Stomach (tissue), 9 donors: ENCODE results near the gene SLC38A2. TPM values are rescaled to one million over a fixed set of nuclear protein-coding genes. Genes with fewer than 3 reads are reported as not detected.
A peak's percentile ranks its signal among the peaks of the same experiment; 100 is the strongest.

Experiments used
- DNase-seq, 2 donors: peaks; one replicate each; pipeline versions ENCODE4 v3.0.0 to v3.0.0-alpha.2; 2013 to 2019
- H3K27ac ChIP-seq, 5 donors: fragments of 200-600 bp in 4 of 5; sonication (generic) in 4 of 5; one replicate each; pipeline ENCODE4 v1.5.1; 2013 to 2019; ENCODE audit warnings: mild to moderate bottlenecking in 1 of 5, moderate library complexity in 1 of 5
- H3K27me3 ChIP-seq, 3 donors: fragments of 200-600 bp; sonication (generic); one replicate each; pipeline ENCODE4 v1.5.1; 2017 to 2019; ENCODE audit warnings: mixed run types in 1 of 3
- H3K36me3 ChIP-seq, 4 donors: fragments of 200-600 bp; sonication (generic); 1 replicate in 3 of 4; 2 replicates in 1 of 4; pipeline ENCODE4 v1.5.1; 2016 to 2019
- H3K4me1 ChIP-seq, 4 donors: fragments of 200-600 bp; sonication (generic); one replicate each; pipeline ENCODE4 v1.5.1; 2016 to 2019
- H3K4me3 ChIP-seq, 4 donors: fragments of 200-600 bp; sonication (generic) in 3 of 4; one replicate each; pipeline ENCODE4 v1.5.1; 2016 to 2019; ENCODE audit warnings: mild to moderate bottlenecking in 1 of 4
- H3K9me3 ChIP-seq, 4 donors: fragments of 200-600 bp; sonication (generic); one replicate each; pipeline ENCODE4 v1.5.1; 2016 to 2019
- CTCF ChIP-seq, 7 experiments: fragments of 450-650 bp in 4 of 7; fragments of 200-600 bp in 3 of 7; sonication (generic) in 3 of 7; IDR thresholded peaks; one replicate each; pipeline ENCODE4 v1.5.1; 2016 to 2019; ENCODE audit warnings: antibody characterized with exemption in 7 of 7, control low read depth in 2 of 7, mild to moderate bottlenecking in 1 of 7
- EP300 ChIP-seq: sonication (generic); formaldehyde crosslinking; IDR thresholded peaks from one replicate; pipeline ENCODE4 v1.6.1; 2017; ENCODE audit warnings: antibody characterized with exemption
- POLR2A ChIP-seq, 4 donors: fragments of 450-650 bp; IDR thresholded peaks; one replicate each; pipeline ENCODE4 v1.6.1; 2016; ENCODE audit warnings: antibody characterized with exemption in 4 of 4, control low read depth in 2 of 4, mild to moderate bottlenecking in 1 of 4, moderate library complexity in 1 of 4
- POLR2AphosphoS5 ChIP-seq, 3 donors: sonication (generic); formaldehyde crosslinking; IDR thresholded peaks; one replicate each; pipeline ENCODE4 v1.6.1; 2016; ENCODE audit warnings: antibody characterized with exemption in 3 of 3
- WGBS, 5 donors: extraction: QIAGEN DNeasy Blood & Tissue Kit in 3 of 5; methylation state at CpG; one replicate each; pipeline versions ENCODE4 v1.1.5 to v1.1.7; 2013 to 2018; 5-methylcytosine and 5-hydroxymethylcytosine counted together
- intact Hi-C: fragments of 100-400 bp; cut with DNase I; formaldehyde crosslinking; loops from one replicate; pipeline ENCODE4 v1.15.1; 2023; ENCODE audit warnings: low total_unique reads
- polyA plus RNA-seq, 3 donors: library from polyadenylated mRNA; stranded (reverse); fragments of 200-250 nt; gene quantifications; one replicate each; pipeline ENCODE4 v1.2.3, GENCODE V29; 2013
- total RNA-seq, 5 donors: library from RNA; depleted of rRNA; stranded (reverse); fragments of >200 nt; gene quantifications; one replicate each; pipeline versions ENCODE4 v1.1.0 to v1.2.3, GENCODE V29; 2014 to 2016
- donor health status: healthy with polysubstance abuse.
- donor health status: Bipolar disorder and iron deficiency.
- donor health status: healthy.

SLC38A2 gene
- total and polyA plus RNA-seq, 8 donors, result 26.6 to 716 (median 157) TPM

- TF ChIP-seq POLR2A (IDR thresholded peaks at IDR 0.05) (no peak), CTCF (IDR thresholded peaks at IDR 0.05) (no peak), POLR2AphosphoS5 (IDR thresholded peaks at IDR 0.05) (no peak), EP300 (no peak)
- no peaks in the 10 kb centered on the region for H3K9me3 ChIP-seq
- no peaks in the 10 kb centered on the region for H3K27me3 ChIP-seq
- peaks cover 79 to 83% (median 82%) of the 10 kb centered on the region in 4 donors for H3K36me3 ChIP-seq
- H3K4me3 ChIP-seq, result peak overlapping the region in 2 of 4 donors; percentile 14 to 94
- WGBS, 5 donors, result 71 to 93% (median 82%) methylated on average over 2 of the region's 2 CpGs
- H3K4me1 ChIP-seq, result peaks cover 49 to 94% (median 73%) of the 10 kb centered on the region in 4 donors
- DNase-seq, result no peak
- H3K27ac ChIP-seq, result peak overlapping the region in 1 of 5 donors; percentile 23
- intact Hi-C loops, result no loop called here
Measured at GRCh38 chr12:46361667-46362034, 10.9 kb downstream of the SLC38A2 start.

- no peak for DNase-seq
- intact Hi-C loops, result no loop called here
- WGBS, 5 donors, result 48 to 83% (median 50%) methylated on average over 2 of the region's 2 CpGs
- no peaks in the 10 kb centered on the region for H3K9me3 ChIP-seq
- peaks cover 43 to 88% (median 68%) of the 10 kb centered on the region in 4 donors for H3K4me1 ChIP-seq
- no peaks in the 10 kb centered on the region for H3K27me3 ChIP-seq
- H3K4me3 ChIP-seq, result peak overlapping the region in 1 of 4 donors; percentile 94
- TF ChIP-seq CTCF (IDR thresholded peaks at IDR 0.05) (no peak), POLR2A (IDR thresholded peaks at IDR 0.05) (no peak), EP300 (no peak), POLR2AphosphoS5 (IDR thresholded peaks at IDR 0.05) (peak in 1 of 3 donors; percentile 34)
- peaks cover 74 to 77% (median 77%) of the 10 kb centered on the region in 4 donors for H3K36me3 ChIP-seq
- H3K27ac ChIP-seq, result peak overlapping the region in 1 of 5 donors; percentile 23
Measured at GRCh38 chr12:46360908-46361666, 11.5 kb downstream of the SLC38A2 start.

- peaks cover 36 to 81% (median 61%) of the 10 kb centered on the region in 4 donors for H3K4me1 ChIP-seq
- no peaks in the 10 kb centered on the region for H3K27me3 ChIP-seq
- intact Hi-C loops, result no loop called here
- H3K36me3 ChIP-seq, result peaks cover 67 to 70% (median 69%) of the 10 kb centered on the region in 4 donors
- no peaks in the 10 kb centered on the region for H3K9me3 ChIP-seq
- peak overlapping the region in 1 of 5 donors; percentile 23 for H3K27ac ChIP-seq
- DNase-seq, result no peak
- TF ChIP-seq POLR2A (IDR thresholded peaks at IDR 0.05) (no peak), POLR2AphosphoS5 (IDR thresholded peaks at IDR 0.05) (no peak), CTCF (IDR thresholded peaks at IDR 0.05) (no peak)
- no peak overlapping the region for H3K4me3 ChIP-seq
- WGBS, 5 donors, result 90 to 98% (median 94%) methylated on average over 1 of the region's 1 CpG
Measured at GRCh38 chr12:46360370-46360769, 12.2 kb downstream of the SLC38A2 start.

- H3K27me3 ChIP-seq, result no peaks in the 10 kb centered on the region
- DNase-seq, result no peak
- H3K9me3 ChIP-seq, result no peaks in the 10 kb centered on the region
- TF ChIP-seq POLR2AphosphoS5 (IDR thresholded peaks at IDR 0.05) (peak in 1 of 3 donors; percentile 13), POLR2A (IDR thresholded peaks at IDR 0.05) (no peak), EP300 (no peak), CTCF (IDR thresholded peaks at IDR 0.05) (no peak)
- peak overlapping the region in 1 of 4 donors; percentile 22 for H3K4me3 ChIP-seq
- intact Hi-C loops, result no loop called here
- H3K27ac ChIP-seq, result no peak overlapping the region
- H3K36me3 ChIP-seq, result peaks cover 61 to 64% (median 63%) of the 10 kb centered on the region in 4 donors
- H3K4me1 ChIP-seq, result peaks cover 30 to 75% (median 57%) of the 10 kb centered on the region in 4 donors
- 89 to 93% (median 92%) methylated on average over 4 of the region's 4 CpGs for WGBS, 5 donors
Measured at GRCh38 chr12:46359667-46360280, 12.8 kb downstream of the SLC38A2 start.
